ACHN (cell line): ENCODE measurements around the gene ATP5F1D.
A peak's percentile ranks its signal among the peaks of the same experiment; 100 is the strongest.

Experiments
- DNase-seq: peaks from one replicate; pipeline ENCODE4 v3.0.0-alpha.2; 2015
- in situ Hi-C: cut with HindIII; loops from 2 replicates; pipeline ENCODE4 v1.10.0; 2017; ENCODE audit warnings: low sequenced_read_pairs, low pct_ligation_motif_present, low pct_unique_long_range_greater_than_20kb

The ATP5F1D gene

GRCh38 chr19:1229924-1230782, 11.4 kb upstream of the ATP5F1D start:
- DNase-seq = no peak
- in situ Hi-C loops = no loop called here

- in situ Hi-C loops = no loop called here
- DNase-seq = no peak
Measured at GRCh38 chr19:1230783-1231489, 10.6 kb upstream of the ATP5F1D start.

- DNase-seq = no peak
- in situ Hi-C loops = no loop called here
Measured at GRCh38 chr19:1231729-1232637, 9.6 kb upstream of the ATP5F1D start.

GRCh38 chr19:1232652-1233072, 8.9 kb upstream of the ATP5F1D start:
- in situ Hi-C loops = no loop called here
- peak; percentile 58 for DNase-seq

- no peak for DNase-seq
- in situ Hi-C loops = no loop called here
Measured at GRCh38 chr19:1233115-1233667, 8.4 kb upstream of the ATP5F1D start.

- in situ Hi-C loops = no loop called here
- DNase-seq = no peak
Measured at GRCh38 chr19:1234051-1234954, 7.2 kb upstream of the ATP5F1D start.

- in situ Hi-C loops = no loop called here
- DNase-seq = no peak
Measured at GRCh38 chr19:1234955-1235380, 6.6 kb upstream of the ATP5F1D start.

GRCh38 chr19:1235625-1236538, 5.7 kb upstream of the ATP5F1D start:
- in situ Hi-C loops = no loop called here
- DNase-seq = no peak

- in situ Hi-C loops = no loop called here
- no peak for DNase-seq
Measured at GRCh38 chr19:1236576-1236975, 5.0 kb upstream of the ATP5F1D start.

- DNase-seq = no peak
- in situ Hi-C loops = no loop called here
Measured at GRCh38 chr19:1237027-1237659, 4.4 kb upstream of the ATP5F1D start.

- no peak for DNase-seq
- in situ Hi-C loops = no loop called here
Measured at GRCh38 chr19:1237754-1238368, 3.7 kb upstream of the ATP5F1D start, which contains the start of gene CBARP. Gene CBARP, minus strand, starts transcription at chr19:1238005. Its CDS starts 1,905 bp downstream, at chr19:1236100.

GRCh38 chr19:1238369-1239303, 2.9 kb upstream of the ATP5F1D start:
- in situ Hi-C loops = no loop called here
- DNase-seq = no peak

- in situ Hi-C loops = no loop called here
- DNase-seq = no peak
Measured at GRCh38 chr19:1239420-1239795, 2.1 kb upstream of the ATP5F1D start.

GRCh38 chr19:1239796-1240737, 1.5 kb upstream of the ATP5F1D start:
- DNase-seq = peak; percentile 84
- in situ Hi-C loops = no loop called here
